ENCODE data around the gene IMMP2L. TPM values are rescaled to one million over a fixed set of nuclear protein-coding genes. Genes with fewer than 3 reads are reported as not detected.

IMMP2L gene
- total RNA-seq, 2 donors from 2014 or later, result 7.3 to 7.7 TPM

DNA sequence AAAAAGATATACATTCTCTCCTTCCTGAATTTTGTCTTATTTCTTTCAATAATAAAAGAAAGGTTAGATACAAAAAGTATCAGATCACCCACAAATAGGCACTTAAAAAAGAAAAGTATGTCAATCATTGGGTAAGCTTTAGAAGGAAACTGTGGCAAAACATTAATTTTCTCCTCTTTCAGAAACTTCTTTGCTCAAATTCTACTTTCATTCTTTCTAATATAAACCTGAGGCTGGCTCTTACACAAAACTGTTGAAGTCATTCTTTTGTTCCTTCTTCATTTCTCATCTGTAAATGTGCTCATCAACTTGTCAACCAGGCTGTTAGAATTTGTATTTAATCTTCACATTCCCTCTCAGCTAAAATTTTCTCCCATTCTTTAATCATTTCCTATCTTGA lies 346.7 kb downstream of the IMMP2L start:
- Histone ChIP-seq H3K4me1 (no peaks in the 10 kb centered on the region), H3K27me3 (no peaks in the 10 kb centered on the region), H3K27ac (no peak overlapping the region), H3K36me3 (no peaks in the 10 kb centered on the region), H3K4me3 (no peak overlapping the region), H3K9me3 (no peaks in the 10 kb centered on the region)
- no peak for DNase-seq (ENCODE audit: low spot score)
- TF ChIP-seq, protein P1, sequence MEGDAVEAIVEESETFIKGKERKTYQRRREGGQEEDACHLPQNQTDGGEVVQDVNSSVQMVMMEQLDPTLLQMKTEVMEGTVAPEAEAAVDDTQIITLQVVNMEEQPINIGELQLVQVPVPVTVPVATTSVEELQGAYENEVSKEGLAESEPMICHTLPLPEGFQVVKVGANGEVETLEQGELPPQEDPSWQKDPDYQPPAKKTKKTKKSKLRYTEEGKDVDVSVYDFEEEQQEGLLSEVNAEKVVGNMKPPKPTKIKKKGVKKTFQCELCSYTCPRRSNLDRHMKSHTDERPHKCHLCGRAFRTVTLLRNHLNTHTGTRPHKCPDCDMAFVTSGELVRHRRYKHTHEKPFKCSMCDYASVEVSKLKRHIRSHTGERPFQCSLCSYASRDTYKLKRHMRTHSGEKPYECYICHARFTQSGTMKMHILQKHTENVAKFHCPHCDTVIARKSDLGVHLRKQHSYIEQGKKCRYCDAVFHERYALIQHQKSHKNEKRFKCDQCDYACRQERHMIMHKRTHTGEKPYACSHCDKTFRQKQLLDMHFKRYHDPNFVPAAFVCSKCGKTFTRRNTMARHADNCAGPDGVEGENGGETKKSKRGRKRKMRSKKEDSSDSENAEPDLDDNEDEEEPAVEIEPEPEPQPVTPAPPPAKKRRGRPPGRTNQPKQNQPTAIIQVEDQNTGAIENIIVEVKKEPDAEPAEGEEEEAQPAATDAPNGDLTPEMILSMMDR (IDR thresholded peaks at IDR 0.05), result no peak

DNA sequence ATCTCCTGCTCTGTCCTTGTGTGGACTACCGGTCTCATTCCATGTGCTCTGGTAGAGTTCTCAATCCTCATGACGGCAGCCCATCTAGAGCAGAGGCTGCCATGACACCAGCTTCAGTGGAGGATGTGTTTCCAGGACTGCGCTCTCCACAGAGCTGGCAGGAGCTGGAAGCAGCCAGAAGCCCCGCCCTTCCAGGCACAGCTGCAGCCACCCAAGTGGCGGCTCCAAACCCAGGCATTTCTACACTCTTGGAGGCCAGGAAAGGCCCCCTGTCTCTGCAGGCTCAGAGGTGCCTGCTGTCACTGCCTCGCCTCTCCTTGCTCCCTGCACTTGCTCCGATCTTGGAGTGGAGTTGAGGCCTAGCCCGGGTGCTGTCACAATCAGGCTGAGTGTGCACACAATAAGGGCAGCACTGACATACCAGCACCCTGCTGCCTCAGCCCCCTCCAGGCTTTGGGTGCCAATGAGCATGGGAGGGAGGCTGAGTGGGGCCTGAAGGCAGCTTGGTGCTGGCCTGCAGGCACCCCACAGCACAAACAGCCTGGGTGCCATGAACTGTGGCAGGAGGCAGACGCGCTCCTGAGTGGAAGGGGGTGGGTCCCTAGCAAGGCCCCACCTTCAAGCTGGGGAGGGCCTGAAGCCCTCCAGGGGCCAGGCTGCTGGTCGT lies 349.3 kb downstream of the IMMP2L start:
- TF ChIP-seq, protein P1 (IDR thresholded peaks at IDR 0.05), result no peak
- Histone ChIP-seq H3K27me3 (no peaks in the 10 kb centered on the region), H3K4me3 (no peak overlapping the region), H3K27ac (no peak overlapping the region), H3K9me3 (no peaks in the 10 kb centered on the region), H3K4me1 (no peaks in the 10 kb centered on the region), H3K36me3 (no peaks in the 10 kb centered on the region)
- no peak for DNase-seq (ENCODE audit: low spot score)

DNA sequence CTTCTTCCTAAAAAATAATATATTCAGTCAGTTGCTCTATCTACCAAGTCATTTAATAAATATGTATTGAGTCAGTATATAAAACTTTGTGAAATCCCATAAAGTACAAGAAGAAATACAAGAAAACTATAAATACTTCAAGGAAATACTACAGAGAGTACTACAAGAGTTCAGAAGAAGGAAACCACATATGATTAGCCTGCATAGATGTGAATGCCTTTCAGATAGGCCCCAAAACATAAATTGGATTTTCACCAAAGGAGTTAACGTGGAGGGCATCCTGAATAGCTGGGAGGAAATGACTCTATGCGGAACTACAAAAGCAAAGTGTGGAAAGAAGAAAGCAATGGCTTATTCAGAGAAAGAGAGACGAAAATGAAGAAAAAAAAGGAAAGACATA lies 351.3 kb downstream of the IMMP2L start:
- DNase-seq (ENCODE audit: low spot score), result no peak
- TF ChIP-seq, protein P1 (IDR thresholded peaks at IDR 0.05), result no peak
- Histone ChIP-seq H3K36me3 (no peaks in the 10 kb centered on the region), H3K27me3 (no peaks in the 10 kb centered on the region), H3K4me3 (no peak overlapping the region), H3K27ac (no peak overlapping the region), H3K4me1 (no peaks in the 10 kb centered on the region), H3K9me3 (no peaks in the 10 kb centered on the region)

DNA sequence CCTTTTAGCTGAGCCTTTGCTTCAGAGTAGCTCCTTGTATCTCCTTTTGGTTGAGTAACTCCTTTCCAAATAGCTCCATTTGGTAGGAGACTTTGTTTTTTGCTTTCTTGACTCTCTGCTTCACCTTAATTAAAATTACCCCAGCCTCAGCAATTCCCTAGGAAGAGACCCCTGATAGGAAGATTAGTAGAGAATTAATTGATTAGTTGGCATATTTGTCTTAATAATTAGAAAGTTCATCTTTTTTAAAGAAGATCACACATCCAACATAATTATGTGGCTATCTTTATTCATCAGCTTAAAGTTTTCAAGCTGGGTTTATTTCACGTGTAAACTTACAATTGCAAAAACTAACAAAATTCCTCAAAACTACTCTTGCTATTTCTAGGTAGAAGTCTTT lies 352.2 kb downstream of the IMMP2L start:
- no peaks in the 10 kb centered on the region for H3K9me3 ChIP-seq

DNA sequence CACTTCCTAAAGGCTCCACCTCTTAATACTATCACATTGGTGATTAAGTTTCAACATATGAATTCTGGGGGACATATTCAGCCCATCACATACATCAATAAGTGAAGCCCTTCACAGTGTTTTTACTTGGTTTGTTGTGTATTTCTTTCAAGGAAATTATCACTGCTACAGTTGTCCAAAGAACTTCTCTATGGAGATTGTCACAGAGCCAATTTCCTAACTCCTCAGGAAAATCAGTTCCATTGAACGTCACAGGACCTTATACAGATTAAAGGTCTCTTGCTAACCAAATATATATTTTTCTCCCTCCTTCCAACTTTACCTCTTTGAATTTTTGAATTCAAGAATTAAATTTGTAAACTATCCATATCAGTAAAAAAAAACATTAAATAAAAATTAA lies 357.0 kb downstream of the IMMP2L start:
- Histone ChIP-seq H3K36me3 (no peaks in the 10 kb centered on the region), H3K27ac (no peak overlapping the region), H3K27me3 (no peaks in the 10 kb centered on the region), H3K4me3 (no peak overlapping the region), H3K9me3 (no peaks in the 10 kb centered on the region), H3K4me1 (no peaks in the 10 kb centered on the region)
- DNase-seq (ENCODE audit: low spot score), result no peak
- TF ChIP-seq, protein P1 (IDR thresholded peaks at IDR 0.05), result no peak

More for the DNA sequence above, 352.2 kb downstream of the IMMP2L start:
- TF ChIP-seq, protein P1 (IDR thresholded peaks at IDR 0.05), result no peak
- H3K36me3 ChIP-seq, result no peaks in the 10 kb centered on the region
- no peak overlapping the region for H3K4me3 ChIP-seq
- no peak overlapping the region for H3K27ac ChIP-seq
- no peaks in the 10 kb centered on the region for H3K4me1 ChIP-seq
- no peaks in the 10 kb centered on the region for H3K27me3 ChIP-seq
- no peak for DNase-seq (ENCODE audit: low spot score)

DNA sequence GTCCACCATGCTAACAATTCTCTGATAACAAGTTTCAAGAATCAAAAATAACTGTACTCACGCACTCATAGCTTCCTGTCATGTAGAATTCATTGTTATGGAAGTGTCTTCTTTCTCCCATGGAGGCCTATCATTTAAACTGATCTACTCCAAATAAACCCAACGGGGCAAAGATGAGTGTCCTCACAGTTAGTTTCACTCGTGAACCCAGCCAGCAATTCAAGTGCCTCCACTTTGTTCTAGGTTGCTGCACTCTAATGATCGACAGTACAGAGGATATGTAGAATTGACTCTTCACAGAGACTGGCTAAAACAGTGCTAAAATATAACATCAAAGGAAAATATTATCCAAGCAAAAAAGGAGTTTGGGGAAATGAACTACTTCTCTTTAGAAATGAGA lies 360.0 kb downstream of the IMMP2L start:
- Histone ChIP-seq H3K9me3 (no peaks in the 10 kb centered on the region), H3K36me3 (no peaks in the 10 kb centered on the region), H3K4me1 (no peaks in the 10 kb centered on the region), H3K27ac (no peak overlapping the region), H3K4me3 (no peak overlapping the region), H3K27me3 (no peaks in the 10 kb centered on the region)
- no peak for DNase-seq (ENCODE audit: low spot score)
- TF ChIP-seq, protein P1 (IDR thresholded peaks at IDR 0.05), result no peak

Measured in right atrium auricular region (tissue), 2 donors.